Smooth muscle cell (in vitro differentiated cells): ENCODE measurements around the gene SLC12A2. TPM values are rescaled to one million over a fixed set of nuclear protein-coding genes. Genes with fewer than 3 reads are reported as not detected.

Experiments
- DNase-seq: peaks from one replicate; lab custom pipeline; 2025; ENCODE audit not compliant: unreplicated experiment; lab: John Stamatoyannopoulos, UW
- H2AFZ ChIP-seq: fragments of 200-600 bp; sonication (generic); 2 replicates; pipeline ENCODE4 v1.6.0; 2016; ENCODE audit warnings: antibody characterized with exemption, low read depth, mild to moderate bottlenecking
- H3F3A ChIP-seq: fragments of 200-600 bp; sonication (generic); 2 replicates; pipeline ENCODE4 v1.6.0; 2017; ENCODE audit warnings: antibody characterized with exemption, low read depth
- H3K27ac ChIP-seq: fragments of 200-600 bp; sonication (generic); 2 replicates; pipeline ENCODE4 v1.5.1; 2016; ENCODE audit warnings: low read depth, mild to moderate bottlenecking
- H3K27me3 ChIP-seq: fragments of 200-600 bp; sonication (generic); 2 replicates; pipeline ENCODE4 v1.6.1; 2016; ENCODE audit warnings: low read depth, mild to moderate bottlenecking
- H3K36me3 ChIP-seq: fragments of 200-600 bp; sonication (generic); 2 replicates; pipeline ENCODE4 v1.5.1; 2016; ENCODE audit warnings: low read depth
- H3K4me1 ChIP-seq: fragments of 200-600 bp; sonication (generic); 2 replicates; pipeline ENCODE4 v1.5.1; 2016; ENCODE audit warnings: low read depth
- H3K4me2 ChIP-seq: fragments of 200-600 bp; sonication (generic); 2 replicates; pipeline ENCODE4 v1.6.0; 2016; ENCODE audit warnings: mild to moderate bottlenecking
- H3K4me3 ChIP-seq: fragments of 200-600 bp; sonication (generic); 2 replicates; pipeline ENCODE4 v1.5.1; 2016; ENCODE audit warnings: mild to moderate bottlenecking
- H3K79me2 ChIP-seq: fragments of 200-600 bp; sonication (generic); 2 replicates; pipeline ENCODE4 v1.6.0; 2016; ENCODE audit warnings: low read depth, mild to moderate bottlenecking
- H3K9ac ChIP-seq: fragments of 200-600 bp; sonication (generic); 2 replicates; pipeline ENCODE4 v1.6.0; 2016; ENCODE audit warnings: low read depth
- H3K9me3 ChIP-seq: fragments of 200-600 bp; sonication (generic); replicated peaks from 2 replicates; pipeline ENCODE4 v1.5.1; 2016; ENCODE audit warnings: low read depth
- H4K20me1 ChIP-seq: fragments of 200-600 bp; sonication (generic); 2 replicates; pipeline ENCODE4 v1.6.0; 2016; ENCODE audit warnings: low read depth
- whole genome bisulfite sequencing: methylation state at CpG from one replicate; pipeline ENCODE4 v1.1.7; 2016; ENCODE audit warnings: low lambda C conversion rate; 5-methylcytosine and 5-hydroxymethylcytosine counted together
- polyA plus RNA-seq: library from polyadenylated mRNA; unstranded; fragments of >200 nt; fragmentation: Nextera tagmentation; extraction: Ambion mirVana; gene quantifications from 2 replicates; pipeline ENCODE4 v1.2.1, GENCODE V29; 2016
- total RNA-seq: library from RNA; depleted of rRNA; stranded (reverse); fragments of >200 nt; gene quantifications from 2 replicates; pipeline ENCODE4 v1.2.3, GENCODE V29; 2014
- TF ChIP-seq, protein P1 (sequence below): fragments of 200-600 bp; sonication (generic); IDR thresholded peaks from 2 replicates; pipeline ENCODE4 v1.5.1; 2017; ENCODE audit warnings: borderline replicate concordance, mild to moderate bottlenecking, antibody characterized with exemption; ENCODE audit not compliant: insufficient read depth, poor library complexity, severe bottlenecking

SLC12A2 gene
- total and polyA plus RNA-seq, 2 experiments from 2014 or later, result 5.5 to 17.2 TPM

GRCh38 chr5:128040927-128041326 is 42.6 kb upstream of the SLC12A2 start:
- Histone ChIP-seq H3K27me3 (no peaks in the 10 kb centered on the region), H3K9me3 (no peaks in the 10 kb centered on the region), H3K9ac (no peak overlapping the region), H4K20me1 (no peaks in the 10 kb centered on the region), H2AFZ (no peak overlapping the region), H3K4me1 (no peaks in the 10 kb centered on the region), H3K36me3 (no peaks in the 10 kb centered on the region), H3K4me3 (no peak overlapping the region), H3K27ac (no peak overlapping the region), H3F3A (peaks cover 8% of the 10 kb centered on the region), H3K4me2 (no peak overlapping the region), H3K79me2 (no peaks in the 10 kb centered on the region)
- DNase-seq, result no peak
- TF ChIP-seq, protein P1, sequence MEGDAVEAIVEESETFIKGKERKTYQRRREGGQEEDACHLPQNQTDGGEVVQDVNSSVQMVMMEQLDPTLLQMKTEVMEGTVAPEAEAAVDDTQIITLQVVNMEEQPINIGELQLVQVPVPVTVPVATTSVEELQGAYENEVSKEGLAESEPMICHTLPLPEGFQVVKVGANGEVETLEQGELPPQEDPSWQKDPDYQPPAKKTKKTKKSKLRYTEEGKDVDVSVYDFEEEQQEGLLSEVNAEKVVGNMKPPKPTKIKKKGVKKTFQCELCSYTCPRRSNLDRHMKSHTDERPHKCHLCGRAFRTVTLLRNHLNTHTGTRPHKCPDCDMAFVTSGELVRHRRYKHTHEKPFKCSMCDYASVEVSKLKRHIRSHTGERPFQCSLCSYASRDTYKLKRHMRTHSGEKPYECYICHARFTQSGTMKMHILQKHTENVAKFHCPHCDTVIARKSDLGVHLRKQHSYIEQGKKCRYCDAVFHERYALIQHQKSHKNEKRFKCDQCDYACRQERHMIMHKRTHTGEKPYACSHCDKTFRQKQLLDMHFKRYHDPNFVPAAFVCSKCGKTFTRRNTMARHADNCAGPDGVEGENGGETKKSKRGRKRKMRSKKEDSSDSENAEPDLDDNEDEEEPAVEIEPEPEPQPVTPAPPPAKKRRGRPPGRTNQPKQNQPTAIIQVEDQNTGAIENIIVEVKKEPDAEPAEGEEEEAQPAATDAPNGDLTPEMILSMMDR, result no peak
- WGBS, result 95% methylated on average over 1 of the region's 1 CpG

- no peak overlapping the region for H3K4me3 ChIP-seq
- no peaks in the 10 kb centered on the region for H3K9me3 ChIP-seq
- TF ChIP-seq, protein P1, result no peak
- H3K27me3 ChIP-seq, result no peaks in the 10 kb centered on the region
- no peak overlapping the region for H3K4me2 ChIP-seq
- H3K9ac ChIP-seq, result no peak overlapping the region
- H3K36me3 ChIP-seq, result no peaks in the 10 kb centered on the region
- no peak overlapping the region for H3K27ac ChIP-seq
- H2AFZ ChIP-seq, result no peak overlapping the region
- H3K4me1 ChIP-seq, result no peaks in the 10 kb centered on the region
- DNase-seq, result no peak
- no peaks in the 10 kb centered on the region for H3K79me2 ChIP-seq
- H4K20me1 ChIP-seq, result no peaks in the 10 kb centered on the region
- H3F3A ChIP-seq, result no peaks in the 10 kb centered on the region
Measured at GRCh38 chr5:128052780-128053179, 30.8 kb upstream of the SLC12A2 start.

GRCh38 chr5:128053291-128053954 is 30.1 kb upstream of the SLC12A2 start:
- Histone ChIP-seq H3K9me3 (no peaks in the 10 kb centered on the region), H3K27ac (no peak overlapping the region), H3K4me3 (no peak overlapping the region), H3K36me3 (no peaks in the 10 kb centered on the region), H2AFZ (no peak overlapping the region), H4K20me1 (no peaks in the 10 kb centered on the region), H3K79me2 (no peaks in the 10 kb centered on the region), H3F3A (no peaks in the 10 kb centered on the region), H3K9ac (no peak overlapping the region), H3K4me2 (no peak overlapping the region), H3K4me1 (no peaks in the 10 kb centered on the region), H3K27me3 (no peaks in the 10 kb centered on the region)
- no peak for DNase-seq
- TF ChIP-seq, protein P1, result no peak
- 96% methylated on average over 3 of the region's 3 CpGs for WGBS
